DMS53 treated with DMSO at 0.1 percent for 48 hours (cell line): Measurements from ENCODE around the gene XIRP2.

Experiments
- DNase-seq: peaks from one replicate; lab custom pipeline; 2025; ENCODE audit not compliant: unreplicated experiment; lab: John Stamatoyannopoulos, UW

Gene XIRP2

DNA sequence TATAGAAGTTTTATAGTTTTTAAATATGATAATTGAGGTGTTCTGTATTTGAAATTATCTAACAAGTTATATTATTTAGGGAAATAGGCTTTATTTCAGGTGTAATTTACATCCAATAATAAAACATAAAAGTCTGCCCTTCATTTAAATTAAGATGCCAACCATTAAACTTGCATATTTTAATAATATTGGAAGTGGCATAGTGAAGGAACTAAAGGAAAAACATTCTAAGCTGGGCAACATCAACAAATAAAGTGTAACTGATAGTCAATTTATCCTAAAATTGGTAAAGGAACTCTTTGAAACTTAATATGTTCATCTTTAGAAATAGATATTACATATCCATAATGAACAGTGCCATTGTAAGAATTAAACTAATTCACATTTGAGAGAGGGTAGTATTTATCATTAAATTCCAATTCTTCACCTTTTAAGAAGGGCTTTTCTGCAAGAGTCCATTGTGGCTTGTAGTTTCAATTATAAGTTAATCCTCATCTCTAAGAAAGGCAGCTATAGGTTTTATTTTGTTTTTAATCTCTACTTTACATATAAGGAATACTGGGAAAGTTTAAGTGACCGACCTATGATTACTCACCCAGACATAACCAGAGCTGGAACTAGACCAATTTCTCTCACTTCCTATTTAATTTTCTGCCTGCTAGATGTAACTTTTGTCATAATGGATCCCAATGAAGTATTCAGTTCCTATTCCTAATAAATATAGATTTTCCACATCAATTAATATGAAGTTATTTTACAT lies 401.6 kb downstream of the XIRP2 start:
- no peak for DNase-seq

- DNase-seq: peak; percentile 95
These were observed 404.3 kb downstream of the XIRP2 start, which contains the start of gene B3GALT1 for GRCh38 chr2:167292430-167293171. Gene B3GALT1, plus strand, starts transcription at chr2:167293001.

GRCh38 chr2:167293172-167293781 lies 405.0 kb downstream of the XIRP2 start:
- DNase-seq: peak; percentile 30

- DNase-seq: peak; percentile 22
These were observed 405.9 kb downstream of the XIRP2 start for GRCh38 chr2:167293943-167294775.

- DNase-seq: no peak
These were observed 406.5 kb downstream of the XIRP2 start for GRCh38 chr2:167294776-167295140.

- DNase-seq: no peak
These were observed 409.0 kb downstream of the XIRP2 start for GRCh38 chr2:167297292-167297691.

GRCh38 chr2:167298017-167298416 lies 409.7 kb downstream of the XIRP2 start:
- no peak for DNase-seq
